NCI-H748 (cell line): Measurements from ENCODE around the gene LRMDA.
A peak's percentile ranks its signal among the peaks of the same experiment; 100 is the strongest.

Experiments
- DNase-seq: peaks from one replicate; lab custom pipeline; 2025; ENCODE audit not compliant: unreplicated experiment; lab: John Stamatoyannopoulos, UW

LRMDA gene

GRCh38 chr10:75632805-75633462 lies 201.5 kb downstream of the LRMDA start:
- DNase-seq = no peak

GRCh38 chr10:75633568-75633967 lies 202.1 kb downstream of the LRMDA start:
- no peak for DNase-seq

DNA sequence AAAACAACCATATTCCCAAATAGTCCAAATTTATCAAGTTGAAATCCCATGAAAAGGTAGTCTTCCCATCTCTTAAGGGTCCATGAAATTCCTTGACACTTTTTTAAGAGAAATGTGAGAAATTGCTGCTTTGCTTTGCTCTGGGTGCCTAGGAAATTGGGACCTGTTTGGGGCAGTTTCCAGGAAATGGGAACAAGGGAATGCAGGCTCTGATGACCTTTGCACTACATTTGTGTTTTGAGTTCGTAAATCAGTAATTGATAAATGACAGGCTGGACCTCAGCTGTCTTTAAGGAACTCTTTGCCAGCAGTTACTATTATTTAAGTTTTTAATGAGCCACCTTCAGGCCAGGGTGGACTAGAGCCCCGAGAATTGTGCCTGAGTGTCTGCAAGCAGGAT lies 203.5 kb downstream of the LRMDA start:
- no peak for DNase-seq

DNA sequence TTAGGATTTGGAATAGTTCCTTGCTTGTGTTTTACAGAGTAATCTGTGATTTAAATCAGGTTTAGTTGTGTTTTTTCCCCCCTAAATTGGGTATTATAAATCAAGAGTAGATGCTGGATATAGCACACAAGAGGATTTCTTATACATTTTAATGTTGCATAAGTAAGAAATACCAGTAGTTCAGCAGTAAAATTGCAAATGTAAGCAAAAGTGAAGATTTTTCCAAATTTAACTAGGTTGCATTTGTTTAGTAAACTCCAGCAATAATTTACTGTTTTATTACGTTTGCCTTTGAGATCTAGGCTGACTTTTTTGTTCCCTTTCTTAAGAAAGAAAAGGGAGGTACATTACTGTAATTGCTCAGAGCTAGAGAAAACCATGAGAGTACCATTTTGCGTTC lies 207.3 kb downstream of the LRMDA start:
- no peak for DNase-seq

DNA sequence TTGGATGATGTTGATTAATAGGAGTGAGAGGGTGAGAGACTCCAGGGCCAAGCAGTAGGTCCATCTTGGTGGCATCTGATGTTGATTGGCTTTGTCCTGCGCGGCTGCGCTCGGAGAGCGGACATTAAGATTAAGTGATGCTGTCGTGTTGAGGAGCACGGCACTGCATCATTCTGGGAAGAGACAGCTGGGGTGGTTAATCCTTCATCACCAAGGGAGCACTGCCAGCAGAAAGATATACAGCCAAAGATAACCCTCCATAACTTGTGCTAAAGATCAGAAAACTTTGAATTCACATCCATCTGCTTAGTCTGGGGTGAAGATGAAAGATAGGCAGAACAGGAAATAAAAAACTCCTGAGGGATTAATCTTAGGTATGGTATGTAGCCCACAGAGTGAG lies 208.3 kb downstream of the LRMDA start:
- no peak for DNase-seq

GRCh38 chr10:75640381-75640780 lies 209.0 kb downstream of the LRMDA start:
- no peak for DNase-seq

GRCh38 chr10:75640803-75641202 lies 209.4 kb downstream of the LRMDA start:
- DNase-seq = no peak

GRCh38 chr10:75643405-75643804 lies 212.0 kb downstream of the LRMDA start:
- no peak for DNase-seq

- peak; percentile 5 for DNase-seq
Measured at GRCh38 chr10:75643944-75644692, 212.7 kb downstream of the LRMDA start.

GRCh38 chr10:75645704-75646103 lies 214.3 kb downstream of the LRMDA start:
- no peak for DNase-seq

DNA sequence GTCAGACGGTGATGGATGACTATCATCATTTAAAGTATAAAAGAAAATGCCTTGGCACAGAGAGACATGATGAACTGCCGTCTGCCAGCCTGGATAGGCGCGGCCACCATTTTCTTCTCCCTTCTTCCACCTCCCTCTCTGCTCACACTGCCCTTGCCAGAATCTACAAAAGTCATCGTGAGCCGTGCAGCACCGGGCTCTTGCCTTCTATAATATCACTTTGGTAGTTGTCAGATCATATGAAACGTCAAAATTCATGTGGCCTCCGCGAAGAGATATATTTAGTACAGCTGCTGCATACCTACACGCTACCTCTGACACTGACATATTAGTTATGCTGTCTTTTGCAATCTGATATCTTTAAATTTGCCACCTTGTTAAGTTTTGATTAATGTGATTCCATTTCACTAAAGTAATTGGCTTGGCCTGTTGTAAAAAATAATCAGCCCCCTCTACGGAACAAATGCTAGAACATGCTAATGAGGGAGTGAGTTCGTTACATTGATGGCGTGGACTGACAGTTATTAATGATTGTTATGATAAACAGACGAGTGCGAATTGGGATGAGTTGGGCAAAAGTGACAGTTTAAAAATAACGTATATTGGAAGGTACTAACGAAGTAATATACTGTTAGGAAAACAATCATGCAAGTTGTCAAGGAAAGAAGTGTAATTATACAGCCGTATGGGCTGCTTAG lies 214.9 kb downstream of the LRMDA start:
- DNase-seq = no peak

- no peak for DNase-seq
Measured at GRCh38 chr10:75646916-75647315, 215.5 kb downstream of the LRMDA start.

GRCh38 chr10:75647675-75648074 lies 216.3 kb downstream of the LRMDA start:
- no peak for DNase-seq

DNA sequence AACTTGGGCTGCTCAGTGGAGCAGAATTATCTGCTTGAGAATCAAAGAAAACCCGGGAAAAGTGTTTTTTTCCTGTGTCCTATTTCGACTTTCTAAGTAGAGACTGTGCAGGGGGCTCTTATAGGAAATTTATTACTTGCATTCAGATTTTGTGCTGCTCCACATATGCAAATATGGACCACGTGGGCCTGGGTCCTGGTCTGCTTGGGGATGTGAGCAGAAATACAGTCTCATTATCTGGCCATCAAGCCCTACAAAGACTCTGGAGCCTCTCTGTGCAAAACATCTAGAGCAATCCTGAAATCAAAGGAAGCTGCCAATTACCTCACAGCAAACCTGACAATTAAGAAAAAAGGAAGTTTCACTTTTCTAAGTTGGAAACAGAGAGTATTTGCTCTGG lies 216.9 kb downstream of the LRMDA start:
- no peak for DNase-seq

- no peak for DNase-seq
Measured at GRCh38 chr10:75648854-75649253, 217.4 kb downstream of the LRMDA start.

GRCh38 chr10:75649466-75649865 lies 218.0 kb downstream of the LRMDA start:
- no peak for DNase-seq

DNA sequence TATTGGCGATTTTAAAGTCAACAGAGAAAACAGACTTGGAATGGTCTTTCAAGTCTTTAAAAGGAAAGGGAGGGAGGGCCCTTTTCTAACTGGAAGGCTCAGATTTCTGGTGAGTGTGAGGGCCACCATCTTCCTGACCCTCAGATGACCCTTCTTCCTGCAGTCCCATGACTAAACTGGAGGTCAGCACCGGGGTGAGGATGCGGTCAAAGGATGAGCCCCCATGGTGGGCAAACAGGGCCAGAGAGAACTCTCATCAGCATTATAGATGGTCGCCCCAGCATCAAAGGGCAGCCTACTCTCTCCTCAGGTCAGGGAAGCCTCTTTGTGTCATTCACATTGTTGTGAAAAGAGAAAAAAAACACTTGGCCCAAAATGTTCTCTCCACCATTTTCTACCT lies 219.2 kb downstream of the LRMDA start:
- DNase-seq = no peak

DNA sequence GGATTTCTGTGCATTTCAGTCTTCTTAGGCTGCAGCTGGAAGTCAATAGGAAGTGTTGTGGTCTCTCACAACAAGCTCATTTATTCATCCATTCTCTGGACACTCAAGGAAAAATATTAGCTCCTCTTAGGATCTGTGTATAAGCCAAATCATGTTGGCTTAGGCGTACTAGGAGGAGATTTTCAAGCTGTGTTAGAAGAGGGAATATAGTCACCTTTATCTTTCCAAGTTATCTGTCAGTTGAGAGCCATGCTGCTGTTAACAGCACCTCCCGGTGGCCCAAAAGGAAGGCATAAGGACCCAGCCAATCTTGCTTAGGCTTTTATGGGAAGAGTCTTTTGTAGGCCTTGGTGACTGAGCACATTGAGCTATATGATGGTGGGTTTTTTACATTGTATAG lies 220.0 kb downstream of the LRMDA start:
- peak; percentile 60 for DNase-seq

- DNase-seq = no peak
Measured at GRCh38 chr10:75652146-75652740, 220.8 kb downstream of the LRMDA start.

- no peak for DNase-seq
Measured at GRCh38 chr10:75653761-75654160, 222.3 kb downstream of the LRMDA start.

DNA sequence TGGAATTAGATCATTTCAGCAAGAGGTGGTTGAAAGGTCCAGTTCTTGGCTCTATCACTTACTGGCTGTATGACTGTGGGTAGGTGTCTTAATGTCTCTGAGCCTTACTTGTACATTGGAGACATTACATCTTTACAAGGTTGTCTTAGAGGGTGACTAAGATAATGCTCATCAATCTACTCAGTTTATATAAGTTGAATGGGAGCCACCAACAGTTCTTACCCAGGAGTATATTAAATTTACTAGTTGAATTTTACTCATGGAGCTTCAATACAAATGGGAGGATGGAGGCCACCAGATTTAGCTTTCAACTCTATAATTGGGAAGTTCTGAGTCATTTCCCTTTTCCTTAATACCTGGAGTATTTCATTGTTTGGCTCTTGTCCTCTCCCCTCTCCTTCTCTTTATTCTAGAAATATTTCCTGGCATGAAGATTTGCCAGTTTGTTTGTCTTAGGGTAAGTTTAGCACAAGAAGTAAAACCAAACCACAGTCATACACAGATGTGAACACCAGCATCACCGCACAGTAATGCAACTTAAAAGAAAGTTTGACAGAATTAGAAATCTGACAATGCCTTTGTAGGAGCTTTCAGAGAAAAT lies 222.8 kb downstream of the LRMDA start:
- no peak for DNase-seq
